ENCODE measurements around the gene VGLL2.

DNA sequence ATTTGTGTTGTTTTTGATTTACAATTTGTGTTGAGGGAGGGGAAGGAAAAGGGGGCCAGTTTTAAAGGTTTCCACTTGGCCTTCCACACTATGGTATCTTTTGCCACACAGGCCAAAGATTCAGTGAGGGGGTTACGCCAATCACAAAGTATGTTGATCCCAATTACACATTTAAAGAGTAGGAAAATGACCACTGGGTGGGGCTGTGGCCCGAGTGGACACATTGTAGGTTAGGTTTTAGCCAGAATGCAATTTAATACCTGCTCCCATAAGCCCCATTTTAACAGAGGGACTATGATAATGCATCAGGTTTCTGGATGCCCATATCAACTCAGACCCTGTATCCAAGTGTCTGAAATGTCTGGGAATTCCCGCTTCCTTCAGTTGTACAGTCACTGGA lies 15.6 kb downstream of the VGLL2 start:
- TF ChIP-seq, protein P1, sequence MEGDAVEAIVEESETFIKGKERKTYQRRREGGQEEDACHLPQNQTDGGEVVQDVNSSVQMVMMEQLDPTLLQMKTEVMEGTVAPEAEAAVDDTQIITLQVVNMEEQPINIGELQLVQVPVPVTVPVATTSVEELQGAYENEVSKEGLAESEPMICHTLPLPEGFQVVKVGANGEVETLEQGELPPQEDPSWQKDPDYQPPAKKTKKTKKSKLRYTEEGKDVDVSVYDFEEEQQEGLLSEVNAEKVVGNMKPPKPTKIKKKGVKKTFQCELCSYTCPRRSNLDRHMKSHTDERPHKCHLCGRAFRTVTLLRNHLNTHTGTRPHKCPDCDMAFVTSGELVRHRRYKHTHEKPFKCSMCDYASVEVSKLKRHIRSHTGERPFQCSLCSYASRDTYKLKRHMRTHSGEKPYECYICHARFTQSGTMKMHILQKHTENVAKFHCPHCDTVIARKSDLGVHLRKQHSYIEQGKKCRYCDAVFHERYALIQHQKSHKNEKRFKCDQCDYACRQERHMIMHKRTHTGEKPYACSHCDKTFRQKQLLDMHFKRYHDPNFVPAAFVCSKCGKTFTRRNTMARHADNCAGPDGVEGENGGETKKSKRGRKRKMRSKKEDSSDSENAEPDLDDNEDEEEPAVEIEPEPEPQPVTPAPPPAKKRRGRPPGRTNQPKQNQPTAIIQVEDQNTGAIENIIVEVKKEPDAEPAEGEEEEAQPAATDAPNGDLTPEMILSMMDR (conservative IDR thresholded peaks at IDR 0.05 in 1 of 2, IDR thresholded peaks at IDR 0.05 in 1 of 2; ENCODE audit: extremely low read depth in 1 of 2, insufficient read depth in 1 of 2, low read depth in 1 of 2, low read length in 2 of 2), result peak; percentile 21 to 22
- no peak for TF ChIP-seq EZH2 (IDR thresholded peaks at IDR 0.05; ENCODE audit: borderline replicate concordance, low read length)

All from mammary epithelial cell (primary cell).